HFFc6 (cell line): ENCODE results near the gene FXYD1. TPM values are rescaled to one million over a fixed set of nuclear protein-coding genes. Genes with fewer than 3 reads are reported as not detected.

Source experiments
- DNase-seq: peaks from one replicate; pipeline ENCODE4 v3.0.0-alpha.2; 2018
- H3K27ac Mint-ChIP-seq: 2 replicates; pipeline ENCODE4 v1.8.0; 2020; ENCODE audit warnings: mild to moderate bottlenecking, mixed read lengths
- H3K27me3 Mint-ChIP-seq: 2 replicates; pipeline ENCODE4 v1.8.0; 2021; ENCODE audit warnings: mild to moderate bottlenecking, moderate library complexity, mixed read lengths; ENCODE audit not compliant: insufficient read depth
- H3K36me3 Mint-ChIP-seq: 2 replicates; pipeline ENCODE4 v1.8.0; 2021; ENCODE audit warnings: low read depth, mixed read lengths
- H3K4me1 Mint-ChIP-seq: 2 replicates; pipeline ENCODE4 v1.8.0; 2020; ENCODE audit warnings: low read depth, mixed read lengths
- H3K4me3 Mint-ChIP-seq: 2 replicates; pipeline ENCODE4 v1.8.0; 2020; ENCODE audit warnings: mild to moderate bottlenecking, moderate library complexity, mixed read lengths
- H3K9me3 Mint-ChIP-seq: 2 replicates; pipeline ENCODE4 v1.8.0; 2020; ENCODE audit warnings: mild to moderate bottlenecking, mixed read lengths
- CTCF ChIP-seq: fragments of 200-600 bp; sonication (generic); IDR thresholded peaks from 2 replicates; pipeline ENCODE4 v1.5.0; 2021; ENCODE audit warnings: antibody characterized with exemption, mild to moderate bottlenecking
- total RNA-seq, 6 experiments: library from RNA; stranded (reverse); fragmentation: NEBNext Ultra II Directional; extraction: Animal tissue kit (Norgen Biotek cat#: 25700); gene quantifications; 2 replicates in 1 of 6; 3 replicates in 5 of 6; pipeline ENCODE4 v1.2.3, GENCODE V29; 2021

FXYD1 gene
- total RNA-seq, 6 experiments from 2014 or later: 0.92 to 2.7 (median 2.1) TPM; not detected in 1

GRCh38 chr19:35167251-35168119 lies 28.9 kb downstream of the FXYD1 start:
- H3K4me1 Mint-ChIP-seq: peaks cover 48% of the 10 kb centered on the region
- no peak overlapping the region for H3K27ac Mint-ChIP-seq
- no peak overlapping the region for H3K4me3 Mint-ChIP-seq
- no peak for DNase-seq
- no peak for TF ChIP-seq CTCF
- no peaks in the 10 kb centered on the region; the same call in none of the 2 replicates for H3K27me3 Mint-ChIP-seq
- peaks cover 61% of the 10 kb centered on the region for H3K36me3 Mint-ChIP-seq
- H3K9me3 Mint-ChIP-seq: peaks cover 45% of the 10 kb centered on the region

GRCh38 chr19:35168196-35168595 lies 29.6 kb downstream of the FXYD1 start:
- peak; percentile 23; the same call in 1 of the 2 replicates for TF ChIP-seq CTCF
- Mint-ChIP-seq H3K4me3 (no peak overlapping the region), H3K36me3 (peaks cover 60% of the 10 kb centered on the region), H3K9me3 (peaks cover 38% of the 10 kb centered on the region), H3K4me1 (peaks cover 41% of the 10 kb centered on the region), H3K27ac (peak overlapping the region; percentile 63), H3K27me3 (no peaks in the 10 kb centered on the region; the same call in none of the 2 replicates)
- peak; percentile 65 for DNase-seq

GRCh38 chr19:35169221-35169995 lies 30.8 kb downstream of the FXYD1 start:
- Mint-ChIP-seq H3K4me3 (0 out of 2 replicates have a peak overlapping the region, but pooled peaks have one; percentile 15), H3K4me1 (peaks cover 31% of the 10 kb centered on the region), H3K27ac (peak overlapping the region; percentile 51; the same call in 1 of the 2 replicates), H3K36me3 (peaks cover 48% of the 10 kb centered on the region), H3K9me3 (peaks cover 26% of the 10 kb centered on the region), H3K27me3 (peaks cover 2% of the 10 kb centered on the region)
- TF ChIP-seq CTCF: no peak
- DNase-seq: no peak

GRCh38 chr19:35170359-35171061 lies 31.9 kb downstream of the FXYD1 start:
- Mint-ChIP-seq H3K9me3 (peaks cover 17% of the 10 kb centered on the region), H3K36me3 (peaks cover 37% of the 10 kb centered on the region), H3K4me3 (no peak overlapping the region), H3K4me1 (peaks cover 39% of the 10 kb centered on the region), H3K27me3 (peaks cover 2% of the 10 kb centered on the region), H3K27ac (no peak overlapping the region; the same call in 1 of the 2 replicates)
- no peak for DNase-seq
- TF ChIP-seq CTCF: no peak

- Mint-ChIP-seq H3K36me3 (peaks cover 24% of the 10 kb centered on the region), H3K27me3 (peaks cover 2% of the 10 kb centered on the region), H3K27ac (no peak overlapping the region), H3K4me1 (peaks cover 45% of the 10 kb centered on the region), H3K4me3 (no peak overlapping the region), H3K9me3 (peaks cover 4% of the 10 kb centered on the region)
- no peak for TF ChIP-seq CTCF
- DNase-seq: no peak
Measured at GRCh38 chr19:35171730-35172129, 33.1 kb downstream of the FXYD1 start.
